Type B pancreatic cell (in vitro differentiated cells): ENCODE results near the gene TFPI2. TPM values are rescaled to one million over a fixed set of nuclear protein-coding genes. Genes with fewer than 3 reads are reported as not detected.

Experiments used
- DNase-seq: peaks from one replicate; pipeline ENCODE4 v3.0.0; 2021; ENCODE audit warnings: mixed read lengths; ENCODE audit not compliant: unreplicated experiment; ENCODE audit errors: extremely low spot score
- H3K27ac Mint-ChIP-seq: 2 replicates; pipeline ENCODE4 v1.8.0; 2021; ENCODE audit warnings: mild to moderate bottlenecking, mixed read lengths
- H3K27me3 Mint-ChIP-seq: 2 replicates; pipeline ENCODE4 v1.8.0; 2021; ENCODE audit warnings: mixed read lengths
- H3K36me3 Mint-ChIP-seq: 2 replicates; pipeline ENCODE4 v1.8.0; 2021; ENCODE audit warnings: mixed read lengths
- H3K4me1 Mint-ChIP-seq: one replicate; pipeline ENCODE4 v1.8.0; 2021; ENCODE audit warnings: mixed read lengths; ENCODE audit not compliant: unreplicated experiment
- H3K4me3 Mint-ChIP-seq: 2 replicates; pipeline ENCODE4 v1.8.0; 2021; ENCODE audit warnings: mild to moderate bottlenecking, mixed read lengths
- H3K9me3 Mint-ChIP-seq: 2 replicates; pipeline ENCODE4 v1.8.0; 2021; ENCODE audit warnings: mixed read lengths
- total RNA-seq: library from RNA; stranded (reverse); gene quantifications from 2 replicates; pipeline ENCODE4 v1.2.1, GENCODE V29; 2021; ENCODE audit warnings: low replicate concordance
- TF ChIP-seq, protein P1 (sequence below): fragments of 200-600 bp; sonication (generic); conservative IDR thresholded peaks from 2 replicates; pipeline ENCODE4 v1.5.0; 2021; ENCODE audit warnings: antibody characterized with exemption, mild to moderate bottlenecking

Gene TFPI2
- total RNA-seq, 1 donor from 2014 or later, result 4.9 TPM

DNA sequence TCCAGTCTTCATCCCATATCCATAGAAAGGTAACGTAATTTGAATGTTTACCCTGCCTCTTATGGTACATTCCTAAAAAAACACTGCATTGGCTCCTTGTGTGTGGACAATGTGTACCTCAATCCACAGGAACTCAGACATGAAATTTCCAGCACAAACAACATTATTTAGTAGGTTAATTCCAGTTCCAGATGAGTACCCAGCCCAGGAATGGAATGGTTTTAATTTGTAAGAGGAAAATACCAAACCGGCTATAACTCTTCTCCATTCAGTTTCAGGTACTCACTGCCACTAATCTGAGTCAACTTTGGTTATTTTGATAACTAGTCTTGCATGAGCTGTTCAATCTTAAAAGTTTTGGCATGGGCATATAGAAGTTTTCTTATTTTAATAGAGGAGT, 39.0 kb downstream of the TFPI2 start:
- Mint-ChIP-seq H3K9me3 (no peaks in the 10 kb centered on the region), H3K27ac (no peak overlapping the region), H3K4me3 (no peak overlapping the region), H3K36me3 (no peaks in the 10 kb centered on the region), H3K27me3 (peaks cover 12% of the 10 kb centered on the region), H3K4me1 (no peaks in the 10 kb centered on the region)
- DNase-seq, result no peak
- TF ChIP-seq, protein P1, sequence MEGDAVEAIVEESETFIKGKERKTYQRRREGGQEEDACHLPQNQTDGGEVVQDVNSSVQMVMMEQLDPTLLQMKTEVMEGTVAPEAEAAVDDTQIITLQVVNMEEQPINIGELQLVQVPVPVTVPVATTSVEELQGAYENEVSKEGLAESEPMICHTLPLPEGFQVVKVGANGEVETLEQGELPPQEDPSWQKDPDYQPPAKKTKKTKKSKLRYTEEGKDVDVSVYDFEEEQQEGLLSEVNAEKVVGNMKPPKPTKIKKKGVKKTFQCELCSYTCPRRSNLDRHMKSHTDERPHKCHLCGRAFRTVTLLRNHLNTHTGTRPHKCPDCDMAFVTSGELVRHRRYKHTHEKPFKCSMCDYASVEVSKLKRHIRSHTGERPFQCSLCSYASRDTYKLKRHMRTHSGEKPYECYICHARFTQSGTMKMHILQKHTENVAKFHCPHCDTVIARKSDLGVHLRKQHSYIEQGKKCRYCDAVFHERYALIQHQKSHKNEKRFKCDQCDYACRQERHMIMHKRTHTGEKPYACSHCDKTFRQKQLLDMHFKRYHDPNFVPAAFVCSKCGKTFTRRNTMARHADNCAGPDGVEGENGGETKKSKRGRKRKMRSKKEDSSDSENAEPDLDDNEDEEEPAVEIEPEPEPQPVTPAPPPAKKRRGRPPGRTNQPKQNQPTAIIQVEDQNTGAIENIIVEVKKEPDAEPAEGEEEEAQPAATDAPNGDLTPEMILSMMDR, result no peak

- H3K4me3 Mint-ChIP-seq, result no peak overlapping the region
- no peaks in the 10 kb centered on the region for H3K36me3 Mint-ChIP-seq
- H3K9me3 Mint-ChIP-seq, result no peaks in the 10 kb centered on the region
- no peak for DNase-seq
- H3K27ac Mint-ChIP-seq, result no peak overlapping the region
- TF ChIP-seq, protein P1, result no peak
- H3K4me1 Mint-ChIP-seq, result no peaks in the 10 kb centered on the region
- H3K27me3 Mint-ChIP-seq, result peaks cover 20% of the 10 kb centered on the region
These were observed 47.3 kb downstream of the TFPI2 start for GRCh38 chr7:93843260-93843659.

DNA sequence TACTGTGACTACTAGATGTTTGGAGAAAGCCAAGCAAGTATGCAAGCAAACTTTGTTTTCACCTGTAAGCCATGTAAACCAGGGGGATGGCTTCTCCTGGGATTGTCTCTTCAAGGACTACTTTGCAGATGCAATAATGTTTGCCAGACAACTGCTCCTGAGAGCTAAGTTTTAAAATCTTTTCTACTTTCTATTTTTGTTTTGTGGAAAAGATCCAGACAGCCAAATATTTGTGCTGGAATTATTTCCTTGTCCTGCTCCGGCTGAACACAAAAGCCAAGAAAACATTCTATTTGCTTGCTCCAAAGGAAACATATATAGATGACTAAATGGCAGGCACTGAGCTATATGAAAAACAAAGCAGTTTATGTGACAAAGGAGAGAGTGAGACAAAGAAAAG, 51.6 kb downstream of the TFPI2 start:
- H3K9me3 Mint-ChIP-seq, result no peaks in the 10 kb centered on the region
- peaks cover 28% of the 10 kb centered on the region for H3K27me3 Mint-ChIP-seq
- no peak overlapping the region for H3K27ac Mint-ChIP-seq
- no peak for DNase-seq
- H3K36me3 Mint-ChIP-seq, result no peaks in the 10 kb centered on the region
- H3K4me3 Mint-ChIP-seq, result no peak overlapping the region
- H3K4me1 Mint-ChIP-seq, result no peaks in the 10 kb centered on the region
- TF ChIP-seq, protein P1, result no peak

GRCh38 chr7:93837245-93837644, 53.3 kb downstream of the TFPI2 start:
- Mint-ChIP-seq H3K27ac (no peak overlapping the region), H3K4me1 (no peaks in the 10 kb centered on the region), H3K9me3 (no peaks in the 10 kb centered on the region), H3K36me3 (no peaks in the 10 kb centered on the region), H3K4me3 (no peak overlapping the region), H3K27me3 (peaks cover 28% of the 10 kb centered on the region)
- TF ChIP-seq, protein P1, result no peak
- DNase-seq, result no peak

- H3K27me3 Mint-ChIP-seq, result peaks cover 27% of the 10 kb centered on the region
- TF ChIP-seq, protein P1, result no peak
- no peaks in the 10 kb centered on the region for H3K36me3 Mint-ChIP-seq
- H3K4me3 Mint-ChIP-seq, result no peak overlapping the region
- H3K9me3 Mint-ChIP-seq, result no peaks in the 10 kb centered on the region
- DNase-seq, result no peak
- no peak overlapping the region for H3K27ac Mint-ChIP-seq
- H3K4me1 Mint-ChIP-seq, result no peaks in the 10 kb centered on the region
These were observed 54.4 kb downstream of the TFPI2 start for GRCh38 chr7:93836116-93836515.

DNA sequence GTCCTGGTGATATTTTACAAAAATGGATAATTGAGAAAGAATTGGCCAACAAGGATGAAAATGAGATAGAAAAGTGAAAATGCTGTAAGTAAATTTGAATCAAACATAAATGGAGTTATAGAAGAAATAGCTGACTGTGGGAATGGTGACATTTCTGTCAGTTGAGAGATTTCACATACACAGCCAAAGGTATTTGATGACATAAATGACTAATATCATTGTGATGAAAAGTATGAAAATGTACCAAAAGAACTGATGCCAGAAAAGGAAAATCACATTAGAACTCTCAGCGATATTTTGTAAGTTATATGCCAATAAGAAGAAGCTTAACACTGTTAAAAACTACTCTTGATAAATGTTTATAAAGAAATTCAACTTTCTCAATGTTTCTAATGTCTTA, 54.9 kb downstream of the TFPI2 start:
- H3K36me3 Mint-ChIP-seq, result no peaks in the 10 kb centered on the region
- H3K9me3 Mint-ChIP-seq, result no peaks in the 10 kb centered on the region
- no peaks in the 10 kb centered on the region for H3K4me1 Mint-ChIP-seq
- H3K4me3 Mint-ChIP-seq, result no peak overlapping the region
- no peak for DNase-seq
- H3K27ac Mint-ChIP-seq, result no peak overlapping the region
- peaks cover 25% of the 10 kb centered on the region for H3K27me3 Mint-ChIP-seq
- TF ChIP-seq, protein P1, result no peak
